DOHH2 (cell line): Measurements from ENCODE around the gene CARD18.

Experiments
- H3F3A ChIP-seq: fragments of 200-600 bp; sonication (generic), shearing (Covaris generic); 2 replicates; pipeline ENCODE4 v1.6.0; 2016; ENCODE audit warnings: antibody characterized with exemption, mild to moderate bottlenecking; ENCODE audit not compliant: control insufficient read depth, insufficient read depth
- H3K27ac ChIP-seq: fragments of 200-600 bp; sonication (generic); 2 replicates; pipeline ENCODE4 v1.5.1; 2014; ENCODE audit warnings: low read depth, mild to moderate bottlenecking, low read length, moderate library complexity
- H3K27me3 ChIP-seq: fragments of 200-600 bp; sonication (generic); 2 replicates; pipeline ENCODE4 v1.6.1; 2014; ENCODE audit warnings: mild to moderate bottlenecking, low read length, mixed read lengths; ENCODE audit not compliant: control insufficient read depth
- H3K36me3 ChIP-seq: fragments of 200-600 bp; sonication (generic); 2 replicates; pipeline ENCODE4 v1.6.1; 2014; ENCODE audit warnings: mild to moderate bottlenecking, low read length, moderate library complexity, mixed read lengths; ENCODE audit not compliant: control insufficient read depth
- H3K4me1 ChIP-seq: fragments of 200-600 bp; sonication (generic); 2 replicates; pipeline ENCODE4 v1.6.1; 2014; ENCODE audit warnings: mild to moderate bottlenecking, low read length, mixed read lengths; ENCODE audit not compliant: control insufficient read depth
- H3K4me2 ChIP-seq: fragments of 200-600 bp; sonication (generic); 2 replicates; pipeline ENCODE4 v1.6.0; 2014; ENCODE audit warnings: mild to moderate bottlenecking, low read length, moderate library complexity
- H3K4me3 ChIP-seq: fragments of 200-600 bp; sonication (generic); 2 replicates; pipeline ENCODE4 v1.5.1; 2014; ENCODE audit warnings: mild to moderate bottlenecking, low read length, mixed read lengths
- H3K79me2 ChIP-seq: fragments of 200-600 bp; sonication (generic); 2 replicates; pipeline ENCODE4 v1.6.1; 2014; ENCODE audit warnings: mild to moderate bottlenecking, low read length, mixed read lengths; ENCODE audit not compliant: control insufficient read depth
- H3K9me2 ChIP-seq: fragments of 200-600 bp; sonication (generic); replicated peaks from 2 replicates; pipeline ENCODE4 v1.6.1; 2014; ENCODE audit warnings: mild to moderate bottlenecking, low read length, mixed read lengths; ENCODE audit not compliant: control insufficient read depth
- H3K9me3 ChIP-seq: fragments of 200-600 bp; sonication (generic); 2 replicates; pipeline ENCODE4 v1.6.1; 2014; ENCODE audit warnings: antibody characterized with exemption, low read length, mixed read lengths; ENCODE audit not compliant: control insufficient read depth, insufficient read depth
- H4K20me1 ChIP-seq: fragments of 200-600 bp; sonication (generic); 2 replicates; pipeline ENCODE4 v1.6.0; 2014; ENCODE audit warnings: low read depth, mild to moderate bottlenecking, antibody characterized with exemption, low read length, moderate library complexity; ENCODE audit not compliant: control insufficient read depth, insufficient read depth
- EZH2phosphoT487 ChIP-seq: fragments of 200-600 bp; sonication (generic); IDR thresholded peaks from 2 replicates; pipeline ENCODE4 v1.6.1; 2017; ENCODE audit warnings: borderline replicate concordance, mild to moderate bottlenecking, antibody characterized with exemption, low read length, moderate library complexity, mixed read lengths
- TF ChIP-seq, protein P1 (sequence below): fragments of 200-600 bp; sonication (generic); IDR thresholded peaks from one replicate; pipeline ENCODE4 v1.5.1; 2014; ENCODE audit warnings: antibody characterized with exemption, mild to moderate bottlenecking, low read depth, low read length; ENCODE audit not compliant: poor library complexity, severe bottlenecking

Gene CARD18

DNA sequence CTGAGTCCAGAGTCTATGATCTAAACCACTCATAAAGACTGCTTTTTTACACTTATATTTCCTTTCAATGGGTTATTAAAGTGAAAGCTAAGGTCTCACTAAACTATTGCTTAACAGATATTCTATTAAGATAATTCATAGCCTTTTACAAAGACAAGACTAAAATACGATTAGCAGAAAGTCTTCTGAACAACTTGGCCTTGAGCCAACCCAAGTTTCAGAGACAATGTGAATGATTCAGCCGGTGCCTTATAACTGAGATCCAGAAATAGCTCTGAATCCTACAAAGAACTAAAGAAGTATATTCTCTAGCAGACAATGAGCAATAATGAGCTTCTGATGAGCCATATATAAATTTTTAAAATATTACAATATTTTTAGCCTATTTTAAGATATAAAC is 41.5 kb upstream of the CARD18 start:
- no peaks in the 10 kb centered on the region for H3K36me3 ChIP-seq
- no peaks in the 10 kb centered on the region for H3K79me2 ChIP-seq
- no peak overlapping the region for H3K4me2 ChIP-seq
- no peaks in the 10 kb centered on the region for H3K9me2 ChIP-seq
- no peaks in the 10 kb centered on the region for H3K27me3 ChIP-seq
- H4K20me1 ChIP-seq = no peaks in the 10 kb centered on the region
- H3K4me3 ChIP-seq = no peak overlapping the region
- H3K27ac ChIP-seq = no peak overlapping the region
- H3K9me3 ChIP-seq = no peaks in the 10 kb centered on the region
- TF ChIP-seq, protein P1, sequence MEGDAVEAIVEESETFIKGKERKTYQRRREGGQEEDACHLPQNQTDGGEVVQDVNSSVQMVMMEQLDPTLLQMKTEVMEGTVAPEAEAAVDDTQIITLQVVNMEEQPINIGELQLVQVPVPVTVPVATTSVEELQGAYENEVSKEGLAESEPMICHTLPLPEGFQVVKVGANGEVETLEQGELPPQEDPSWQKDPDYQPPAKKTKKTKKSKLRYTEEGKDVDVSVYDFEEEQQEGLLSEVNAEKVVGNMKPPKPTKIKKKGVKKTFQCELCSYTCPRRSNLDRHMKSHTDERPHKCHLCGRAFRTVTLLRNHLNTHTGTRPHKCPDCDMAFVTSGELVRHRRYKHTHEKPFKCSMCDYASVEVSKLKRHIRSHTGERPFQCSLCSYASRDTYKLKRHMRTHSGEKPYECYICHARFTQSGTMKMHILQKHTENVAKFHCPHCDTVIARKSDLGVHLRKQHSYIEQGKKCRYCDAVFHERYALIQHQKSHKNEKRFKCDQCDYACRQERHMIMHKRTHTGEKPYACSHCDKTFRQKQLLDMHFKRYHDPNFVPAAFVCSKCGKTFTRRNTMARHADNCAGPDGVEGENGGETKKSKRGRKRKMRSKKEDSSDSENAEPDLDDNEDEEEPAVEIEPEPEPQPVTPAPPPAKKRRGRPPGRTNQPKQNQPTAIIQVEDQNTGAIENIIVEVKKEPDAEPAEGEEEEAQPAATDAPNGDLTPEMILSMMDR = no peak
- no peaks in the 10 kb centered on the region for H3K4me1 ChIP-seq
- no peaks in the 10 kb centered on the region for H3F3A ChIP-seq

DNA sequence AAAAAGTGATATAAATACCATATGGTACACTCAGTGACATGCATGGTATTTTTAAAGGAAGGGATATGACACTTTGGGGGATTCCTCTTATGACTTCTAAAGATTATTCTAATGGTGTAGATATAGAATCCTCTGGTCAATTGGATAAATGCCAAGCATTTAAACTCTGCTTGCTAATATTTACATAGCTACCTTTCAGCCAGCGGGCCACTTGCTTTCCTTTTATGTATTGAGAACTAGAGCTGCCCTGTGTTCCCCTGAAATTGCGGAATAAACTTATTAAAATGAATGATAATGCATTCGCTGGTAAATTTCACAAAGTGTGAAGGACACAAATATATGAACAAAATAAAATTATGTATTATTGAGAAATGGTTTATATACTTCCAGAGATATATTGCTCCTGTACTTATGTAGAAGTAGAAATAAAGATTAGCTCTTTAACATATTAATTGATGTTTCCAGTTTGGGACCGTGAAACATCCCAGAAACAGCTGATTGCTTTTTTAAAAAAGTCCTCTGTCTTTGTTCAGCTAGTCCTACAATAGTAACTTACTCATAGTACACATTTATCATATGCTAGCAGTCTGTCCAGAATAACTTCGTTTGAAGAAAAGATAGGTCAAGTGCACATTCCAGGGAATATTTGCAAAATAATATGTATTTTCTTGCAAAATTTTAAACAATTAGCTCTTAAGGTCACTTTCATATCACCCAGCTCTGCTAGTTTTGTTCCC is 40.1 kb upstream of the CARD18 start:
- no peak overlapping the region for H3K4me2 ChIP-seq
- H3K27ac ChIP-seq = no peak overlapping the region
- no peaks in the 10 kb centered on the region for H4K20me1 ChIP-seq
- H3K4me3 ChIP-seq = no peak overlapping the region
- H3K9me2 ChIP-seq = no peaks in the 10 kb centered on the region
- no peaks in the 10 kb centered on the region for H3K9me3 ChIP-seq
- no peaks in the 10 kb centered on the region for H3K79me2 ChIP-seq
- no peaks in the 10 kb centered on the region for H3F3A ChIP-seq
- TF ChIP-seq EZH2phosphoT487 = no peak
- TF ChIP-seq, protein P1 = no peak
- no peaks in the 10 kb centered on the region for H3K27me3 ChIP-seq
- H3K36me3 ChIP-seq = no peaks in the 10 kb centered on the region
- no peaks in the 10 kb centered on the region for H3K4me1 ChIP-seq

DNA sequence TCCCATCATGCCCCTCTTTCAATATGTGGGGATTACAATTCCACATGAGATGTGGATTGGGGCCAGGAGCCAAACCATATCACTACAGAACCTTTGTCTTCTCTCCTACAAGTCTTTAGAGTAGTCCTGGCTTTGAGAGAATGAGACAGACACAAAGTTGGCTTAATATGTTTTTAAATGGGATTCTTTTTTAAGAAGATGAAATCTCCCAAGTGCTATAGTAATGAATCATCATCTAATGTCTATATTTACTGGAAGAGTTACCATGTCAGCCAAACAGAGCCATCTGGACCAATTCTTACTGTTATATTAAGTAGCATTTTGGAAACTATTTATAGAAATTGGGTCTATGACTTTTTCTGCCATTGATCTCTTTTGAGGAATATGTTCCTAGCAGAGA is 38.1 kb upstream of the CARD18 start:
- Histone ChIP-seq H3K4me1 (no peaks in the 10 kb centered on the region), H3K27ac (no peak overlapping the region), H3K27me3 (no peaks in the 10 kb centered on the region), H4K20me1 (no peaks in the 10 kb centered on the region), H3F3A (no peaks in the 10 kb centered on the region), H3K4me3 (no peak overlapping the region), H3K4me2 (no peak overlapping the region), H3K36me3 (no peaks in the 10 kb centered on the region), H3K79me2 (no peaks in the 10 kb centered on the region), H3K9me3 (no peaks in the 10 kb centered on the region), H3K9me2 (no peaks in the 10 kb centered on the region)
- TF ChIP-seq, protein P1 = no peak
- TF ChIP-seq EZH2phosphoT487 = no peak

DNA sequence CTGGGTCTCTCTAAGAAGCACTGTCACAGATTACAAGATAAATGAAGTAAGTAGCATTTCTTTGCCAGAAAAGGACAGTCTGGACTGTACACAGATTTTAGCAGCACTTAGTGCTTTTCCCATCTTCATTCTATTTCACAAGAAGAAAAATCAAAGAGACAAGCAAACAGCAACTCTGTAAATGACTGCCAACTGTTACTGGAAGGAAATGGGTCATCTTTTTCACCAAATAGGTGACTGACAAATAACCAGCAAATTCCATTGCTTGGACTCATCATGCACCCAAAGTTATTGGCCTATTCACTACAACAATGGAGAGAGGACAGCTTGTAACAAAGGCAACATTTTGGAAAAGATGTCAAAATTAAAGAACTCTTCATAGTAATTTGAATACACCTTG is 28.9 kb upstream of the CARD18 start:
- H3K36me3 ChIP-seq = no peaks in the 10 kb centered on the region
- no peak overlapping the region for H3K27ac ChIP-seq
- no peak overlapping the region for H3K4me3 ChIP-seq
- TF ChIP-seq EZH2phosphoT487 = no peak
- TF ChIP-seq, protein P1 = no peak
- H4K20me1 ChIP-seq = no peaks in the 10 kb centered on the region
- no peaks in the 10 kb centered on the region for H3K4me1 ChIP-seq
- no peak overlapping the region for H3K4me2 ChIP-seq
- H3K79me2 ChIP-seq = no peaks in the 10 kb centered on the region
- H3K27me3 ChIP-seq = no peaks in the 10 kb centered on the region
- no peaks in the 10 kb centered on the region for H3K9me3 ChIP-seq
- no peaks in the 10 kb centered on the region for H3F3A ChIP-seq
- H3K9me2 ChIP-seq = no peaks in the 10 kb centered on the region
